Measurements from ENCODE around the gene AKAP11. TPM values are rescaled to one million over a fixed set of nuclear protein-coding genes. Genes with fewer than 3 reads are reported as not detected.

Gene AKAP11
- total and polyA plus RNA-seq, 7 donors, result 2.5 to 51.2 (median 38.1) TPM

GRCh38 chr13:42331009-42331408 is 59.1 kb downstream of the AKAP11 start:
- intact Hi-C loops (cut with DNase I), result no loop called here
- Histone ChIP-seq H3K27me3 (no peaks in the 10 kb centered on the region), H3K27ac (no peak overlapping the region)

GRCh38 chr13:42333613-42334328 is 61.8 kb downstream of the AKAP11 start:
- Histone ChIP-seq H3K27me3 (no peaks in the 10 kb centered on the region), H3K4me1 (no peaks in the 10 kb centered on the region), H3K27ac (no peak overlapping the region), H3K36me3 (no peaks in the 10 kb centered on the region), H3K4me3 (no peak overlapping the region), H3K9me3 (no peaks in the 10 kb centered on the region)
- intact Hi-C loops (cut with DNase I), result no loop called here
- DNase-seq, result no peak
- WGBS, 2 donors, result 75 to 80% methylated on average over 12 of the region's 12 CpGs
- TF ChIP-seq POLR2AphosphoS5 (IDR thresholded peaks at IDR 0.05) (no peak), POLR2A (IDR thresholded peaks at IDR 0.05) (no peak), EP300 (IDR thresholded peaks at IDR 0.05) (no peak), CTCF (IDR thresholded peaks at IDR 0.05) (peak in 1 of 4 experiments; percentile 5)

More at GRCh38 chr13:42331009-42331408, 59.1 kb downstream of the AKAP11 start:
- TF ChIP-seq EP300 (IDR thresholded peaks at IDR 0.05), result no peak
- no peak for TF ChIP-seq CTCF (IDR thresholded peaks at IDR 0.05)
- no peak for TF ChIP-seq POLR2A (IDR thresholded peaks at IDR 0.05)
- no peak for TF ChIP-seq POLR2AphosphoS5 (IDR thresholded peaks at IDR 0.05)
- no peaks in the 10 kb centered on the region for H3K9me3 ChIP-seq
- H3K4me3 ChIP-seq, result no peak overlapping the region
- DNase-seq, result no peak
- H3K4me1 ChIP-seq, result no peaks in the 10 kb centered on the region
- H3K36me3 ChIP-seq, result no peaks in the 10 kb centered on the region

GRCh38 chr13:42334329-42334706 is 62.4 kb downstream of the AKAP11 start:
- WGBS, 2 donors, result 50 to 59% methylated on average over 6 of the region's 6 CpGs
- Histone ChIP-seq H3K36me3 (no peaks in the 10 kb centered on the region), H3K9me3 (no peaks in the 10 kb centered on the region), H3K4me1 (no peaks in the 10 kb centered on the region), H3K27ac (no peak overlapping the region), H3K4me3 (no peak overlapping the region), H3K27me3 (no peaks in the 10 kb centered on the region)
- DNase-seq, result no peak
- no peak for TF ChIP-seq POLR2AphosphoS5 (IDR thresholded peaks at IDR 0.05)
- TF ChIP-seq EP300 (IDR thresholded peaks at IDR 0.05), result no peak
- no peak for TF ChIP-seq POLR2A (IDR thresholded peaks at IDR 0.05)
- TF ChIP-seq CTCF (IDR thresholded peaks at IDR 0.05), result no peak
- intact Hi-C loops (cut with DNase I), result no loop called here

GRCh38 chr13:42337808-42338600 is 66.1 kb downstream of the AKAP11 start:
- TF ChIP-seq POLR2AphosphoS5 (IDR thresholded peaks at IDR 0.05), result no peak
- no peak for TF ChIP-seq CTCF (IDR thresholded peaks at IDR 0.05)
- no peak for TF ChIP-seq POLR2A (IDR thresholded peaks at IDR 0.05)
- no peak for TF ChIP-seq EP300 (IDR thresholded peaks at IDR 0.05)
- no peaks in the 10 kb centered on the region for H3K36me3 ChIP-seq
- WGBS, 2 donors, result 87 to 90% methylated on average over 7 of the region's 7 CpGs
- intact Hi-C loops (cut with DNase I), result no loop called here
- H3K4me1 ChIP-seq, result no peaks in the 10 kb centered on the region
- no peak for DNase-seq
- H3K27me3 ChIP-seq, result no peaks in the 10 kb centered on the region
- H3K9me3 ChIP-seq, result no peaks in the 10 kb centered on the region
- H3K27ac ChIP-seq, result no peak overlapping the region
- H3K4me3 ChIP-seq, result no peak overlapping the region
